Breast epithelium (tissue), 4 donors: ENCODE data around the gene RAD51C. TPM values are rescaled to one million over a fixed set of nuclear protein-coding genes. Genes with fewer than 3 reads are reported as not detected.

Experiments
- DNase-seq, 2 donors: peaks; one replicate each; pipeline ENCODE4 v3.0.0-alpha.2; 2019; ENCODE audit warnings: low spot score in 2 of 2
- H3K27ac ChIP-seq, 2 donors: fragments of 200-600 bp; sonication (generic) in 1 of 2; one replicate each; pipeline ENCODE4 v1.5.1; 2016 to 2019; ENCODE audit warnings: mild to moderate bottlenecking in 1 of 2
- H3K27me3 ChIP-seq, 2 donors: fragments of 200-600 bp; sonication (generic) in 1 of 2; one replicate each; pipeline versions ENCODE4 v1.5.1 to v1.6.0; 2017 to 2019; ENCODE audit warnings: control low read depth in 1 of 2, mild to moderate bottlenecking in 1 of 2
- H3K36me3 ChIP-seq: fragments of 200-600 bp; one replicate; pipeline ENCODE4 v1.5.1; 2019
- H3K4me1 ChIP-seq, 2 donors: fragments of 200-600 bp; sonication (generic); one replicate each; pipeline ENCODE4 v1.5.1; 2016 to 2019; ENCODE audit warnings: control low read depth in 1 of 2
- H3K4me3 ChIP-seq, 3 donors: fragments of 200-600 bp; sonication (generic); 1 replicate in 2 of 3; 2 replicates in 1 of 3; pipeline ENCODE4 v1.5.1; 2016 to 2019; ENCODE audit warnings: mild to moderate bottlenecking in 3 of 3, moderate library complexity in 2 of 3
- H3K9me3 ChIP-seq, 2 donors: fragments of 200-600 bp; sonication (generic) in 1 of 2; one replicate each; pipeline ENCODE4 v1.5.1; 2016 to 2019; ENCODE audit warnings: control low read depth in 1 of 2
- CTCF ChIP-seq, 3 donors: fragments of 450-650 bp; IDR thresholded peaks; one replicate each; pipeline ENCODE4 v1.5.1; 2016 to 2017; ENCODE audit warnings: antibody characterized with exemption in 3 of 3, mild to moderate bottlenecking in 3 of 3, moderate library complexity in 3 of 3
- POLR2A ChIP-seq: fragments of 450-650 bp; IDR thresholded peaks from one replicate; pipeline ENCODE4 v1.6.1; 2016; ENCODE audit warnings: antibody characterized with exemption, mild to moderate bottlenecking, moderate library complexity
- POLR2AphosphoS5 ChIP-seq, 3 donors: sonication (generic); formaldehyde crosslinking; IDR thresholded peaks; one replicate each; pipeline ENCODE4 v1.6.1; 2017; ENCODE audit warnings: antibody characterized with exemption in 3 of 3
- intact Hi-C: fragments of 100-400 bp; cut with DNase I; formaldehyde crosslinking; loops from one replicate; pipeline ENCODE4 v1.15.1; 2023; ENCODE audit warnings: low total_unique reads
- total RNA-seq, 3 donors: library from RNA; depleted of rRNA; stranded (reverse); fragments of >200 nt; gene quantifications; one replicate each; pipeline ENCODE4 v1.1.0, GENCODE V29; 2016

Gene RAD51C
- total RNA-seq, 3 donors from 2014 or later, result 26.2 to 27.7 (median 27.5) TPM

- no peaks in the 10 kb centered on the region for H3K36me3 ChIP-seq
- no peak overlapping the region for H3K4me3 ChIP-seq
- H3K27ac ChIP-seq, result no peak overlapping the region
- TF ChIP-seq POLR2AphosphoS5 (IDR thresholded peaks at IDR 0.05), result no peak
- H3K9me3 ChIP-seq, result no peaks in the 10 kb centered on the region
- no peaks in the 10 kb centered on the region for H3K27me3 ChIP-seq
- intact Hi-C loops, result no loop called here
- no peak for DNase-seq
- H3K4me1 ChIP-seq, result no peaks in the 10 kb centered on the region
Observed at GRCh38 chr17:58699771-58700170, 7.4 kb downstream of the RAD51C start.

GRCh38 chr17:58702045-58702476, 9.7 kb downstream of the RAD51C start:
- DNase-seq, result no peak

GRCh38 chr17:58702708-58703107, 10.3 kb downstream of the RAD51C start:
- DNase-seq, result no peak
- Histone ChIP-seq H3K9me3 (no peaks in the 10 kb centered on the region), H3K36me3 (no peaks in the 10 kb centered on the region), H3K27me3 (no peaks in the 10 kb centered on the region), H3K4me3 (no peak overlapping the region), H3K4me1 (no peaks in the 10 kb centered on the region), H3K27ac (no peak overlapping the region)
- TF ChIP-seq POLR2AphosphoS5 (IDR thresholded peaks at IDR 0.05), result no peak
- no peak for TF ChIP-seq POLR2A
- no peak for TF ChIP-seq CTCF (IDR thresholded peaks at IDR 0.05)
- intact Hi-C loops, result no loop called here

More at GRCh38 chr17:58702045-58702476, 9.7 kb downstream of the RAD51C start:
- H3K27ac ChIP-seq, result no peak overlapping the region
- no peaks in the 10 kb centered on the region for H3K9me3 ChIP-seq
- intact Hi-C loops, result no loop called here
- no peak overlapping the region for H3K4me3 ChIP-seq
- no peaks in the 10 kb centered on the region for H3K4me1 ChIP-seq
- TF ChIP-seq CTCF (IDR thresholded peaks at IDR 0.05), result no peak
- TF ChIP-seq POLR2A, result no peak
- no peak for TF ChIP-seq POLR2AphosphoS5 (IDR thresholded peaks at IDR 0.05)
- H3K36me3 ChIP-seq, result no peaks in the 10 kb centered on the region
- H3K27me3 ChIP-seq, result no peaks in the 10 kb centered on the region

- Histone ChIP-seq H3K4me1 (no peaks in the 10 kb centered on the region), H3K4me3 (no peak overlapping the region), H3K27ac (no peak overlapping the region), H3K9me3 (no peaks in the 10 kb centered on the region), H3K27me3 (no peaks in the 10 kb centered on the region), H3K36me3 (no peaks in the 10 kb centered on the region)
- TF ChIP-seq POLR2AphosphoS5 (IDR thresholded peaks at IDR 0.05), result no peak
- no peak for TF ChIP-seq POLR2A
- intact Hi-C loops, result no loop called here
- no peak for DNase-seq
Observed at GRCh38 chr17:58703137-58703915, 10.9 kb downstream of the RAD51C start.

GRCh38 chr17:58703916-58704286, 11.5 kb downstream of the RAD51C start:
- H3K36me3 ChIP-seq, result no peaks in the 10 kb centered on the region
- no peak for DNase-seq
- H3K4me1 ChIP-seq, result no peaks in the 10 kb centered on the region
- intact Hi-C loops, result no loop called here
- H3K4me3 ChIP-seq, result no peak overlapping the region
- no peak overlapping the region for H3K27ac ChIP-seq
- TF ChIP-seq CTCF (IDR thresholded peaks at IDR 0.05) (no peak), POLR2AphosphoS5 (IDR thresholded peaks at IDR 0.05) (no peak), POLR2A (no peak)
- no peaks in the 10 kb centered on the region for H3K9me3 ChIP-seq
- H3K27me3 ChIP-seq, result no peaks in the 10 kb centered on the region

GRCh38 chr17:58706351-58707140, 14.1 kb downstream of the RAD51C start:
- intact Hi-C loops, result no loop called here
- H3K36me3 ChIP-seq, result no peaks in the 10 kb centered on the region

More at GRCh38 chr17:58706351-58707140, 14.1 kb downstream of the RAD51C start:
- DNase-seq, result no peak
- Histone ChIP-seq H3K4me3 (no peak overlapping the region), H3K9me3 (no peaks in the 10 kb centered on the region), H3K27me3 (no peaks in the 10 kb centered on the region), H3K27ac (no peak overlapping the region), H3K4me1 (no peaks in the 10 kb centered on the region)
- TF ChIP-seq POLR2AphosphoS5 (IDR thresholded peaks at IDR 0.05), result no peak
- TF ChIP-seq POLR2A, result no peak
